Measurements from ENCODE around the gene PTTG1IP. TPM values are rescaled to one million over a fixed set of nuclear protein-coding genes. Genes with fewer than 3 reads are reported as not detected.
A peak's percentile ranks its signal among the peaks of the same experiment; 100 is the strongest.

Gene PTTG1IP
- total and polyA plus RNA-seq, 2 donors (not counting 1 experiment from before 2014, with no cell fraction given) = 30.7 to 58.6 TPM

- Mint-ChIP-seq H3K27ac (peak overlapping the region; percentile 32), H3K4me3 (no peak overlapping the region), H3K4me1 (peaks cover 12% of the 10 kb centered on the region), H3K27me3 (no peaks in the 10 kb centered on the region), H3K9me3 (ENCODE audit: insufficient read depth) (no peaks in the 10 kb centered on the region)
- H3K9me3 ChIP-seq (ENCODE audit: control extremely low read depth in 1 of 3, control insufficient read depth in 2 of 3, insufficient read depth in 1 of 3, low read length in 2 of 3) = peaks cover 0 to 3% (median 0%) of the 10 kb centered on the region in 3 donors
- H4K20me1 ChIP-seq (ENCODE audit: control insufficient read depth, insufficient read depth, low read length, poor library complexity, severe bottlenecking) = peaks cover 70% of the 10 kb centered on the region
- no peak overlapping the region for H3K4me3 ChIP-seq (ENCODE audit: control extremely low read depth in 1 of 5, extremely low read depth in 1 of 5, insufficient read depth in 1 of 5, low read depth in 2 of 5, low read length in 4 of 5)
- H3K9ac ChIP-seq (ENCODE audit: low read length) = no peak overlapping the region
- H3K27me3 ChIP-seq (replicated peaks in 1 of 4; ENCODE audit: control extremely low read depth in 1 of 4, control insufficient read depth in 3 of 4, insufficient read depth in 4 of 4, low read length in 3 of 4) = no peaks in the 10 kb centered on the region
- no peak for DNase-seq
- H2AFZ ChIP-seq (ENCODE audit: insufficient read depth, low read depth, low read length, poor library complexity, severe bottlenecking) = no peak overlapping the region
- intact Hi-C loops (cut with micrococcal nuclease) = loop anchor here (5.0 to 10.0 kb wide), 3 partner anchors 118 to 1840 kb away; partner anchors contain the start of genes ADARB1 and PKNOX1
- H3K4me2 ChIP-seq (replicated peaks; ENCODE audit: low read depth, low read length, poor library complexity, severe bottlenecking) = no peak overlapping the region
- ATAC-seq (ENCODE audit: low read depth) = no peak
- H3K36me3 ChIP-seq (replicated peaks in 1 of 2; ENCODE audit: control extremely low read depth in 1 of 2, control insufficient read depth in 1 of 2, extremely low read depth in 1 of 2, insufficient read depth in 2 of 2, low read length in 1 of 2) = peaks cover 0 to 12% of the 10 kb centered on the region in 2 experiments
- no peak for TF ChIP-seq EZH2 (IDR thresholded peaks at IDR 0.05; ENCODE audit: borderline replicate concordance, insufficient read depth, low read depth, low read length, poor library complexity, severe bottlenecking)
- TF ChIP-seq, protein P1, sequence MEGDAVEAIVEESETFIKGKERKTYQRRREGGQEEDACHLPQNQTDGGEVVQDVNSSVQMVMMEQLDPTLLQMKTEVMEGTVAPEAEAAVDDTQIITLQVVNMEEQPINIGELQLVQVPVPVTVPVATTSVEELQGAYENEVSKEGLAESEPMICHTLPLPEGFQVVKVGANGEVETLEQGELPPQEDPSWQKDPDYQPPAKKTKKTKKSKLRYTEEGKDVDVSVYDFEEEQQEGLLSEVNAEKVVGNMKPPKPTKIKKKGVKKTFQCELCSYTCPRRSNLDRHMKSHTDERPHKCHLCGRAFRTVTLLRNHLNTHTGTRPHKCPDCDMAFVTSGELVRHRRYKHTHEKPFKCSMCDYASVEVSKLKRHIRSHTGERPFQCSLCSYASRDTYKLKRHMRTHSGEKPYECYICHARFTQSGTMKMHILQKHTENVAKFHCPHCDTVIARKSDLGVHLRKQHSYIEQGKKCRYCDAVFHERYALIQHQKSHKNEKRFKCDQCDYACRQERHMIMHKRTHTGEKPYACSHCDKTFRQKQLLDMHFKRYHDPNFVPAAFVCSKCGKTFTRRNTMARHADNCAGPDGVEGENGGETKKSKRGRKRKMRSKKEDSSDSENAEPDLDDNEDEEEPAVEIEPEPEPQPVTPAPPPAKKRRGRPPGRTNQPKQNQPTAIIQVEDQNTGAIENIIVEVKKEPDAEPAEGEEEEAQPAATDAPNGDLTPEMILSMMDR (IDR thresholded peaks at IDR 0.05) = no peak
- peaks cover 5 to 16% of the 10 kb centered on the region in 2 donors for H3K4me1 ChIP-seq (ENCODE audit: control insufficient read depth in 2 of 2, insufficient read depth in 2 of 2, low read length in 2 of 2)
- POLR2A ChIA-PET = no interaction called here
- H3K79me2 ChIP-seq (ENCODE audit: control insufficient read depth, insufficient read depth, low read length) = peaks cover 58% of the 10 kb centered on the region
- CTCF ChIA-PET = interaction anchor here (1.1 to 1.3 kb wide), 2 partner anchors 10 to 59 kb away, joined by 3 to 4 read pairs; no protein-coding TSS in a partner anchor
- WGBS (ENCODE audit: insufficient coverage) = 92% methylated on average over 6 of the region's 11 CpGs
- H3K27ac ChIP-seq (ENCODE audit: low read length in 2 of 2) = no peak overlapping the region
These were observed 58.9 kb downstream of the PTTG1IP start for GRCh38 chr21:44814498-44815023.

DNA sequence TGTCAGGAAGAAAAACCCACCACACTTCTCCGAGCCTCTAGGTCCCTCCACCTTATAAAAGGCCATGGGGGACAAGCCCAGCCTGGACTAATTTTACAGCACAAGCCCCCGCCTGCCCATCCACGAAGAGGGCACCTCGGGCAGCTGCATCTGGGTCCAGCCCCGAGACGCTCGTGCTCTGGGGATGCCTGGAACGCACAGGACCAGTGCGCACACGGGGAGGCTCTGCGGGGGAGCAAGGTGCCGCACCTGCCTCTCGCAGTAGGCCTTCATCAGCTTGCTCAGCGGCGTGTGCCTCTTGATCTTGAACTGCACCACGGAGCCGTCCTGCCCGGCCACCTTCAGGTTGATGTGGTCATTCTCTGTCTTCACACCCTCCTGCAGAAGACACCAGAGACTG, 59.8 kb downstream of the PTTG1IP start:
- no peak overlapping the region for H3K27ac Mint-ChIP-seq
- Histone ChIP-seq H3K79me2 (ENCODE audit: control insufficient read depth, insufficient read depth, low read length) (peaks cover 61% of the 10 kb centered on the region), H3K9ac (ENCODE audit: low read length) (no peak overlapping the region), H3K9me3 (ENCODE audit: control extremely low read depth in 1 of 3, control insufficient read depth in 2 of 3, insufficient read depth in 1 of 3, low read length in 2 of 3) (peaks cover 0 to under 1% (median 0%) of the 10 kb centered on the region in 3 donors), H4K20me1 (ENCODE audit: control insufficient read depth, insufficient read depth, low read length, poor library complexity, severe bottlenecking) (peaks cover 70% of the 10 kb centered on the region), H2AFZ (ENCODE audit: insufficient read depth, low read depth, low read length, poor library complexity, severe bottlenecking) (no peak overlapping the region), H3K4me3 (ENCODE audit: control extremely low read depth in 1 of 5, extremely low read depth in 1 of 5, insufficient read depth in 1 of 5, low read depth in 2 of 5, low read length in 4 of 5) (no peak overlapping the region), H3K27me3 (replicated peaks in 1 of 4; ENCODE audit: control extremely low read depth in 1 of 4, control insufficient read depth in 3 of 4, insufficient read depth in 4 of 4, low read length in 3 of 4) (no peaks in the 10 kb centered on the region), H3K4me2 (replicated peaks; ENCODE audit: low read depth, low read length, poor library complexity, severe bottlenecking) (no peak overlapping the region), H3K4me1 (ENCODE audit: control insufficient read depth in 2 of 2, insufficient read depth in 2 of 2, low read length in 2 of 2) (peaks cover 5 to 12% of the 10 kb centered on the region in 2 donors), H3K27ac (ENCODE audit: low read length in 2 of 2) (no peak overlapping the region), H3K36me3 (replicated peaks in 1 of 2; ENCODE audit: control extremely low read depth in 1 of 2, control insufficient read depth in 1 of 2, extremely low read depth in 1 of 2, insufficient read depth in 2 of 2, low read length in 1 of 2) (peaks cover 0 to 15% of the 10 kb centered on the region in 2 experiments)
- ChIA-PET POLR2A (no interaction called here), CTCF (no interaction called here)
- ATAC-seq (ENCODE audit: low read depth) (no peak), DNase-seq (no peak)
- no peak overlapping the region for H3K4me3 Mint-ChIP-seq
- H3K27me3 Mint-ChIP-seq = no peaks in the 10 kb centered on the region
- intact Hi-C loops (cut with micrococcal nuclease) = loop anchor here (10.0 kb wide), 2 partner anchors 261 to 1839 kb away; partner anchors contain the start of genes ADARB1 and PKNOX1
- peaks cover 12% of the 10 kb centered on the region for H3K4me1 Mint-ChIP-seq
- TF ChIP-seq, protein P1 (IDR thresholded peaks at IDR 0.05) = no peak
- no peak for TF ChIP-seq EZH2 (IDR thresholded peaks at IDR 0.05; ENCODE audit: borderline replicate concordance, insufficient read depth, low read depth, low read length, poor library complexity, severe bottlenecking)
- WGBS (ENCODE audit: insufficient coverage) = 84% methylated on average over 18 of the region's 18 CpGs
- H3K9me3 Mint-ChIP-seq (ENCODE audit: insufficient read depth) = no peaks in the 10 kb centered on the region
